HG02943 (cell line): ENCODE data around the gene CEP112.

ENCODE experiments used
- ATAC-seq: cut with Tn5 transposase; IDR thresholded peaks from one replicate; pipeline ENCODE4 v1.9.1; 2021; ENCODE audit warnings: mild to moderate bottlenecking, low read depth, moderate library complexity; ENCODE audit not compliant: unreplicated experiment

The CEP112 gene

GRCh38 chr17:65667656-65668055 is 524.3 kb downstream of the CEP112 start:
- no peak for ATAC-seq

- no peak for ATAC-seq
These were observed 525.0 kb downstream of the CEP112 start for GRCh38 chr17:65666876-65667321.

- ATAC-seq, result no peak
These were observed 526.0 kb downstream of the CEP112 start for GRCh38 chr17:65665966-65666365.

GRCh38 chr17:65664696-65665095 is 527.2 kb downstream of the CEP112 start:
- no peak for ATAC-seq

GRCh38 chr17:65664266-65664665 is 527.7 kb downstream of the CEP112 start:
- ATAC-seq, result no peak

- ATAC-seq, result no peak
These were observed 529.7 kb downstream of the CEP112 start for GRCh38 chr17:65662196-65662595.

GRCh38 chr17:65660947-65661346 is 531.0 kb downstream of the CEP112 start:
- ATAC-seq, result no peak

GRCh38 chr17:65660078-65660477 is 531.9 kb downstream of the CEP112 start:
- no peak for ATAC-seq

GRCh38 chr17:65659512-65659911 is 532.4 kb downstream of the CEP112 start:
- no peak for ATAC-seq

- ATAC-seq, result no peak
These were observed 534.6 kb downstream of the CEP112 start for GRCh38 chr17:65657251-65657828.

- ATAC-seq, result no peak
These were observed 535.3 kb downstream of the CEP112 start for GRCh38 chr17:65656390-65657250.

- ATAC-seq, result no peak
These were observed 536.2 kb downstream of the CEP112 start for GRCh38 chr17:65655706-65656105.

- ATAC-seq, result no peak
These were observed 547.4 kb downstream of the CEP112 start for GRCh38 chr17:65644545-65644944.

- ATAC-seq, result no peak
These were observed 553.5 kb downstream of the CEP112 start for GRCh38 chr17:65638221-65638975.

GRCh38 chr17:65637786-65638185 is 554.1 kb downstream of the CEP112 start:
- no peak for ATAC-seq

- ATAC-seq, result no peak
These were observed 557.4 kb downstream of the CEP112 start for GRCh38 chr17:65634533-65634932.

- no peak for ATAC-seq
These were observed 557.9 kb downstream of the CEP112 start for GRCh38 chr17:65633988-65634387.

GRCh38 chr17:65633146-65633881 is 558.6 kb downstream of the CEP112 start:
- ATAC-seq, result no peak

- ATAC-seq, result no peak
These were observed 561.4 kb downstream of the CEP112 start for GRCh38 chr17:65630502-65630901.

GRCh38 chr17:65629234-65629690 is 562.7 kb downstream of the CEP112 start:
- no peak for ATAC-seq
